CD8-positive, alpha-beta memory T cell (primary cell): ENCODE measurements around the gene TRIM3. TPM values are rescaled to one million over a fixed set of nuclear protein-coding genes. Genes with fewer than 3 reads are reported as not detected.
A peak's percentile ranks its signal among the peaks of the same experiment; 100 is the strongest.

ENCODE experiments used
- CTCF ChIA-PET: fragments of 350-600 bp; sonication (Branson Sonifier 250); formaldehyde crosslinking; loops from one replicate; lab custom pipeline; 2021; ENCODE audit warnings: antibody characterized with exemption; lab: Charles Lee
- POLR2A ChIA-PET: fragments of 350-600 bp; sonication (Branson Sonifier 250); formaldehyde crosslinking; loops from one replicate; lab custom pipeline; 2021; ENCODE audit warnings: antibody characterized with exemption; lab: Charles Lee
- DNase-seq, 5 donors: peaks; one replicate each; pipeline versions ENCODE4 v3.0.0 to v3.0.0-alpha.2; 2020 to 2022; ENCODE audit warnings: mixed read lengths in 1 of 5
- H3K27ac ChIP-seq: one replicate; pipeline ENCODE4 v1.7.0; 2013; ENCODE audit warnings: low read depth, mild to moderate bottlenecking, low read length, moderate library complexity
- H3K27me3 ChIP-seq: 2 replicates; pipeline ENCODE4 v1.7.0; 2013; ENCODE audit warnings: low read length, mild to moderate bottlenecking; ENCODE audit not compliant: insufficient read depth, poor library complexity, severe bottlenecking
- H3K36me3 ChIP-seq: 2 replicates; pipeline ENCODE4 v1.7.0; 2013; ENCODE audit warnings: mild to moderate bottlenecking, low read length, moderate library complexity; ENCODE audit not compliant: insufficient read depth
- H3K4me1 ChIP-seq: 2 replicates; pipeline ENCODE4 v1.7.0; 2013; ENCODE audit warnings: mild to moderate bottlenecking, low read length, moderate library complexity; ENCODE audit not compliant: insufficient read depth
- H3K4me3 ChIP-seq: 2 replicates; pipeline ENCODE4 v1.7.0; 2013; ENCODE audit warnings: mild to moderate bottlenecking, low read length
- H3K9me3 ChIP-seq: 2 replicates; pipeline ENCODE4 v1.7.0; 2013; ENCODE audit warnings: mild to moderate bottlenecking, low read length
- H3K27ac Mint-ChIP-seq, 8 donors: one replicate each; pipeline ENCODE4 v1.8.0; 2020 to 2021; ENCODE audit warnings: mixed read lengths in 8 of 8, mild to moderate bottlenecking in 6 of 8, inconsistent platforms in 3 of 8, moderate library complexity in 3 of 8
- H3K27me3 Mint-ChIP-seq, 2 donors: one replicate each; pipeline ENCODE4 v1.8.0; 2020 to 2021; ENCODE audit warnings: mixed read lengths in 2 of 2, mild to moderate bottlenecking in 1 of 2, moderate library complexity in 1 of 2
- H3K36me3 Mint-ChIP-seq, 3 donors: one replicate each; pipeline ENCODE4 v1.8.0; 2020 to 2021; ENCODE audit warnings: mixed read lengths in 3 of 3, inconsistent platforms in 1 of 3, mild to moderate bottlenecking in 1 of 3
- H3K4me1 Mint-ChIP-seq, 3 donors: one replicate each; pipeline ENCODE4 v1.8.0; 2020 to 2021; ENCODE audit warnings: mixed read lengths in 3 of 3, inconsistent platforms in 1 of 3, mild to moderate bottlenecking in 1 of 3
- H3K4me3 Mint-ChIP-seq, 7 donors: one replicate each; pipeline ENCODE4 v1.8.0; 2020 to 2021; ENCODE audit warnings: mixed read lengths in 7 of 7, mild to moderate bottlenecking in 6 of 7, moderate library complexity in 4 of 7, inconsistent platforms in 2 of 7
- H3K9me3 Mint-ChIP-seq, 5 donors: one replicate each; pipeline ENCODE4 v1.8.0; 2020 to 2022; ENCODE audit warnings: mixed read lengths in 5 of 5, mild to moderate bottlenecking in 3 of 5, moderate library complexity in 2 of 5, inconsistent platforms in 1 of 5
- polyA plus RNA-seq: library from polyadenylated mRNA; unstranded; fragments of 300-500 nt; fragmentation: Illumina TruSeq; gene quantifications from one replicate; pipeline ENCODE4 v1.2.3, GENCODE V29; 2021
- total RNA-seq, 2 experiments: library from RNA; stranded (reverse); gene quantifications; one replicate each; pipeline ENCODE4 v1.2.3, GENCODE V29; 2021

TRIM3 gene
- total and polyA plus RNA-seq, 3 experiments from 2014 or later, result 2.4 to 6.8 (median 6.4) TPM

- no peak overlapping the region for H3K4me3 Mint-ChIP-seq
- Histone ChIP-seq H3K4me3 (no peak overlapping the region), H3K27me3 (no peaks in the 10 kb centered on the region), H3K4me1 (peaks cover 18% of the 10 kb centered on the region), H3K9me3 (no peaks in the 10 kb centered on the region), H3K36me3 (peaks cover 30% of the 10 kb centered on the region), H3K27ac (no peak overlapping the region)
- peaks cover 16 to 33% (median 20%) of the 10 kb centered on the region in 3 donors for H3K4me1 Mint-ChIP-seq
- H3K9me3 Mint-ChIP-seq, result no peaks in the 10 kb centered on the region
- no peaks in the 10 kb centered on the region for H3K27me3 Mint-ChIP-seq
- CTCF ChIA-PET, result no interaction called here
- POLR2A ChIA-PET, result no interaction called here
- no peak for DNase-seq
- peaks cover 0 to 41% (median 13%) of the 10 kb centered on the region in 3 donors for H3K36me3 Mint-ChIP-seq
- no peak overlapping the region for H3K27ac Mint-ChIP-seq
Measured at GRCh38 chr11:6486938-6487337, 13.2 kb upstream of the TRIM3 start.

- H3K36me3 Mint-ChIP-seq, result peaks cover 0 to 40% (median 9%) of the 10 kb centered on the region in 3 donors
- Histone ChIP-seq H3K36me3 (peaks cover 30% of the 10 kb centered on the region), H3K27me3 (no peaks in the 10 kb centered on the region), H3K4me3 (no peak overlapping the region), H3K9me3 (no peaks in the 10 kb centered on the region), H3K4me1 (peaks cover 20% of the 10 kb centered on the region), H3K27ac (no peak overlapping the region)
- POLR2A ChIA-PET, result no interaction called here
- H3K27me3 Mint-ChIP-seq, result no peaks in the 10 kb centered on the region
- peaks cover 17 to 39% (median 27%) of the 10 kb centered on the region in 3 donors for H3K4me1 Mint-ChIP-seq
- CTCF ChIA-PET, result interaction anchor here (1.3 to 2.7 kb wide), 2 partner anchors 108 to 123 kb away, joined by 4 to 11 read pairs; no protein-coding TSS in a partner anchor
- DNase-seq, result no peak
- H3K9me3 Mint-ChIP-seq, result no peaks in the 10 kb centered on the region
- H3K4me3 Mint-ChIP-seq, result no peak overlapping the region
- no peak overlapping the region for H3K27ac Mint-ChIP-seq
Measured at GRCh38 chr11:6486256-6486655, 12.5 kb upstream of the TRIM3 start.

DNA sequence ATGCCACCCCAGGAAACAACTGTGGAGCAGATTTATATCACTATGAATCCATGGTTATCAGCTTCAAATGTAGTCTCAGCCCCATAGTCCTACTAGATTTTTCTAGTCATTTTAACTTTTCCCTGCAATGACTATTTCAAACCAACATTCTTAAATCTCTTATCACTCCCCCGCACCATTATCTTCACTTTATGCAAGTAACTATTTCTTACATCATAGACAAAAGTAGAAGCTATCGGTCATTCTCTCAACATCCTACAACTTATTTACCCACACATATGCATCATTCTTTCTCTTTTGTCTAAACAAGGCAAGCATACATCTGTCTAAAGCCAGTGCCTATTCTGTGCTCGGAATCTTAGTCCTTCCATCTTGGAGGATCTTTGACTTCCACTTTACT, 11.9 kb upstream of the TRIM3 start:
- H3K36me3 Mint-ChIP-seq, result peaks cover 0 to 45% (median 9%) of the 10 kb centered on the region in 3 donors
- peaks cover 23 to 45% (median 33%) of the 10 kb centered on the region in 3 donors for H3K4me1 Mint-ChIP-seq
- H3K4me3 Mint-ChIP-seq, result no peak overlapping the region
- ChIA-PET CTCF (interaction anchor here (1.2 to 2.7 kb wide), 3 partner anchors 95 to 122 kb away, joined by 3 to 11 read pairs (median 4); partner anchors contain the start of gene SMPD1), POLR2A (interaction anchor here (0.6 kb wide), 1 partner anchor 13 kb away, joined by 3 read pairs; no protein-coding TSS in a partner anchor)
- DNase-seq, result no peak
- no peak overlapping the region for H3K4me3 ChIP-seq
- no peaks in the 10 kb centered on the region for H3K27me3 Mint-ChIP-seq
- H3K27ac ChIP-seq, result no peak overlapping the region
- H3K27ac Mint-ChIP-seq, result no peak overlapping the region
- peaks cover 30% of the 10 kb centered on the region for H3K36me3 ChIP-seq
- H3K9me3 ChIP-seq, result no peaks in the 10 kb centered on the region
- no peaks in the 10 kb centered on the region for H3K9me3 Mint-ChIP-seq
- H3K4me1 ChIP-seq, result peaks cover 22% of the 10 kb centered on the region
- H3K27me3 ChIP-seq, result no peaks in the 10 kb centered on the region

DNA sequence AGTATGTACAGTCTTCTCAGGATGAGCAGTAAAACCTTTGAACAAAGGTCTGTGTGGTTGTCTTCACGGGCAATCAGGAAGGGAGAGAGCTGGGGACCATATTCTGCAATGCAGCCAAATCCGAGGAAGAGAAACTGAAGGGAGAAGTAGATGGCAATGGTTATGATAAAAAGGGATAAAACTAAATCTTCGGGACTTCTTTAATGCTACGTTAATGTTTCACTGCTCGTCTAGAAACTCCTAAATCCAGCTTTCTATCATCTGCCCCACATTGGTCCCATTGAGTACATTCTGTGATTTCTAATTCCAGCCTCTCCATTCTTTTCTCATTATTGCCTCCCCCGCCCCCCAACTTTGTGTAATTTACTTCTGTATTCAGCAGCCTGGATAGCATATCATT, 9.3 kb upstream of the TRIM3 start:
- DNase-seq, result no peak
- Mint-ChIP-seq H3K9me3 (no peaks in the 10 kb centered on the region), H3K27me3 (no peaks in the 10 kb centered on the region), H3K4me3 (peak overlapping the region; percentile 62 to 99 (median 95)), H3K4me1 (peaks cover 35 to 47% (median 44%) of the 10 kb centered on the region in 3 donors), H3K36me3 (peaks cover 0 to 48% (median 8%) of the 10 kb centered on the region in 3 donors), H3K27ac (peak overlapping the region; percentile 16 to 99 (median 98))
- POLR2A ChIA-PET, result interaction anchor here (1.0 kb wide), 1 partner anchor 104 kb away, joined by 4 read pairs; no protein-coding TSS in a partner anchor
- H3K4me1 ChIP-seq, result peaks cover 28% of the 10 kb centered on the region
- no peaks in the 10 kb centered on the region for H3K9me3 ChIP-seq
- H3K27ac ChIP-seq, result no peak overlapping the region
- no peaks in the 10 kb centered on the region for H3K27me3 ChIP-seq
- H3K4me3 ChIP-seq, result no peak overlapping the region
- peaks cover 29% of the 10 kb centered on the region for H3K36me3 ChIP-seq
- CTCF ChIA-PET, result interaction anchor here (1.2 to 2.3 kb wide), 5 partner anchors 11 to 200 kb away, joined by 3 to 32 read pairs (median 4); partner anchors contain the start of genes MRPL17 and RRP8

DNA sequence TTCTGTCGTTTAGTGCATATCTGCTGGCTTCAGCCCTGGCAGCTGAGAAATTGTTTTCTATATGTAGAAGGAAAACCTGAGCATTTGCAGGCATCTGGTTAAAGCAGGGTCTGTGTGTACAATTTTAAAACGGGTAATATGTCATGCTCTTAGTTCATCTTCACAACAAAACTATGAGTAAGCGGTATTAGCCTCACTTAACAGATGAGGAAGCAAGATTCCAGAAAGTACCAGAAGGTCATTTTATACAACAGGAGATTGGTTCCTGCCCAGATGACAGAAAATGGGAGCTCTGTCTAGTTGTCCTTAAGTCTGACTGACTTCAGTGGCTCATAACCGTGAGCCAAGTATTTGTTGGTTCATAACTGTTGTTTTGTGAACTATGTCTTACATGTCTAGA, 8.7 kb upstream of the TRIM3 start:
- Histone ChIP-seq H3K4me3 (peak overlapping the region; percentile 72), H3K9me3 (no peaks in the 10 kb centered on the region), H3K27ac (peak overlapping the region; percentile 94), H3K4me1 (peaks cover 28% of the 10 kb centered on the region), H3K27me3 (no peaks in the 10 kb centered on the region), H3K36me3 (peaks cover 31% of the 10 kb centered on the region)
- H3K4me1 Mint-ChIP-seq, result peaks cover 35 to 47% (median 44%) of the 10 kb centered on the region in 3 donors
- H3K9me3 Mint-ChIP-seq, result no peaks in the 10 kb centered on the region
- peaks cover 0 to 50% (median 8%) of the 10 kb centered on the region in 3 donors for H3K36me3 Mint-ChIP-seq
- DNase-seq, result no peak
- CTCF ChIA-PET, result interaction anchor here (1.2 to 2.3 kb wide), 9 partner anchors 8 to 201 kb away, joined by 3 to 32 read pairs (median 6); partner anchors contain the start of genes HPX, MRPL17 and RRP8
- peak overlapping the region; percentile 55 to 99 (median 95) for H3K4me3 Mint-ChIP-seq
- peak overlapping the region; percentile 30 to 99 (median 98) for H3K27ac Mint-ChIP-seq
- POLR2A ChIA-PET, result interaction anchor here (1.0 to 2.0 kb wide), 6 partner anchors 80 to 201 kb away, joined by 3 to 12 read pairs (median 6); partner anchors contain the start of genes MRPL17, SMPD1 and TAF10
- H3K27me3 Mint-ChIP-seq, result no peaks in the 10 kb centered on the region

- Histone ChIP-seq H3K27me3 (no peaks in the 10 kb centered on the region), H3K4me1 (peaks cover 28% of the 10 kb centered on the region), H3K27ac (peak overlapping the region; percentile 94), H3K4me3 (peak overlapping the region; percentile 72), H3K36me3 (peaks cover 31% of the 10 kb centered on the region), H3K9me3 (no peaks in the 10 kb centered on the region)
- H3K36me3 Mint-ChIP-seq, result peaks cover 0 to 54% (median 8%) of the 10 kb centered on the region in 3 donors
- ChIA-PET CTCF (interaction anchor here (0.7 to 2.3 kb wide), 16 partner anchors 9 to 1505 kb away, joined by 3 to 32 read pairs (median 4); partner anchors contain the start of genes EIF3F, HPX, MRPL17 and RRP8), POLR2A (interaction anchor here (0.7 to 2.0 kb wide), 10 partner anchors 9 to 201 kb away, joined by 3 to 12 read pairs (median 6); partner anchors contain the start of genes APBB1, MRPL17, SMPD1 and TAF10)
- peaks cover 35 to 47% (median 44%) of the 10 kb centered on the region in 3 donors for H3K4me1 Mint-ChIP-seq
- H3K27me3 Mint-ChIP-seq, result no peaks in the 10 kb centered on the region
- no peak for DNase-seq
- peak overlapping the region; percentile 96 to 99 (median 98) for H3K27ac Mint-ChIP-seq
- H3K9me3 Mint-ChIP-seq, result no peaks in the 10 kb centered on the region
- peak overlapping the region; percentile 92 to 99 (median 97) for H3K4me3 Mint-ChIP-seq
Measured at GRCh38 chr11:6481924-6482275, 8.2 kb upstream of the TRIM3 start.

GRCh38 chr11:6481012-6481923, 7.5 kb upstream of the TRIM3 start, which contains the start of the genes ARFIP2 and TIMM10B:
ARFIP2 (minus strand) TSS chr11:6481331; CDS start chr11:6480421, 910 bp downstream.
TIMM10B (plus strand) TSS chr11:6481501; CDS start chr11:6481517, 16 bp downstream.
- Histone ChIP-seq H3K4me1 (peaks cover 28% of the 10 kb centered on the region), H3K9me3 (no peaks in the 10 kb centered on the region), H3K27me3 (no peaks in the 10 kb centered on the region), H3K27ac (peak within 1 kb of the TSS; percentile 94), H3K36me3 (peaks cover 31% of the 10 kb centered on the region), H3K4me3 (peak within 1 kb of the TSS; percentile 72)
- POLR2A ChIA-PET, result interaction anchor here (0.7 to 2.0 kb wide), 10 partner anchors 9 to 202 kb away, joined by 3 to 12 read pairs (median 6); partner anchors contain the start of genes APBB1, MRPL17, SMPD1 and TAF10
- H3K27ac Mint-ChIP-seq, result peak within 1 kb of the TSS; percentile 96 to 99 (median 98)
- H3K4me3 Mint-ChIP-seq, result peak within 1 kb of the TSS; percentile 92 to 99 (median 97)
- CTCF ChIA-PET, result interaction anchor here (0.7 to 2.3 kb wide), 15 partner anchors 9 to 1506 kb away, joined by 3 to 32 read pairs (median 4); partner anchors contain the start of genes EIF3F, HPX, MRPL17 and TAF10
- H3K4me1 Mint-ChIP-seq, result peaks cover 35 to 47% (median 44%) of the 10 kb centered on the region in 3 donors
- no peaks in the 10 kb centered on the region for H3K9me3 Mint-ChIP-seq
- peak; percentile 93 to 97 (median 94) for DNase-seq
- H3K36me3 Mint-ChIP-seq, result peaks cover 0 to 59% (median 8%) of the 10 kb centered on the region in 3 donors
- no peaks in the 10 kb centered on the region for H3K27me3 Mint-ChIP-seq
